HG03565 (cell line): Measurements from ENCODE around the gene SECISBP2.

Experiments
- ATAC-seq: cut with Tn5 transposase; IDR thresholded peaks from one replicate; pipeline ENCODE4 v1.9.1; 2021; ENCODE audit warnings: mild to moderate bottlenecking, moderate library complexity; ENCODE audit not compliant: unreplicated experiment

SECISBP2 gene

GRCh38 chr9:89400403-89401116, 82.3 kb downstream of the SECISBP2 start:
- ATAC-seq, result peak; percentile 73

DNA sequence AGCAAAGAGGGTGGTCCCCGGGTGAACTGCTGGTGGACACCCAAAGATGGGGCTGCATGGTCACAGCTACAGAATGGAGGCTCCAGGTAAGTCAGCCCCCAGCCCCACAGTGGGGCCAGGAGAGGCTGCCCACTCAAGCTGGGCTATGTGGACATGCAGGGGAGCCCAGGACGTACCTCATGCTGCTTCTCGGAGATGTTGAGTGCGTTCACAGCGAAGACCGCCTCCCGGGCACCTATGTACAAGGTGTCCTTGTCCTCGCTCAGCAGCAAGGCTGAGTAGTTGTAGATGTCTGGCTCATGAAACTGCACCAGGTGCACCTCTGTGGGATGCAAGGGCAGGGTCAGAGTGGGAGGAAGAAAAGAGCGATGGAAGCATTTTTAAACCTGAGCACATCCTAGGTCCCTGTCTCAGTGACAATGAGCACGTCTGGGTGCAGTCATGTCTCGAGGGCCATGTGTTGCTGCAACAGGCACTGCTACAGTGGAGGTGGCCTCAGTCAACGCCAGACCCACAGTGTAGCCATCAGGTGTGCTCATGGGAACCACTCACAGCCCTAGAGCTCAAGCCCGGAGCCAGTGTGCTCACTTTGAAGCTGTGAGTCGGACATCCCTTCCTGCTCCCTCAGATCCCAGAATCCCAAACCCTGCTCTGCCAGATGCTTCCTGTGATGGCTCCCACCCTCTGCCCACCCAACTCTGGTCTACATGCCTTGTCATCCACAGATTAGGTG, 84.6 kb downstream of the SECISBP2 start:
- no peak for ATAC-seq

DNA sequence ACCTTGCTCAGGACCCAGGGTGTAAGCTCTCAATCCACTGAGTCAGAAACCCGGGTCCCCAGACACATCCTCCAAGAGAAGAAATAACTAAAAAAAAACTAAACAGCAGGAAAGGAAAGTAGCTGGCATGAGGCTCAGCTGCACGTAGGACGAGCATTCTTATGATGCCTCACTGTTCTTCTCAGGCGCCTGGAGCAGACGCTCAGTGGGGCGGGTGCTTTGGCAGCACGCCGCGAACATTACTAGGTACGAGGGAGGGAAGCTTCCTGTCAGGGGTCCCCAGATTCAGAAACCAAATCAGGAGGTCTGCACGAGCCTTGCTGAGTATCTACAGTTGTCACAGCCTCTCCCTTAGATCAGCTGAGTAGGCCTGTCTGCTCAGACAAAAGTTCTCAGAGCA, 85.8 kb downstream of the SECISBP2 start:
- no peak for ATAC-seq

GRCh38 chr9:89405826-89406225, 87.5 kb downstream of the SECISBP2 start:
- peak; percentile 43 for ATAC-seq

DNA sequence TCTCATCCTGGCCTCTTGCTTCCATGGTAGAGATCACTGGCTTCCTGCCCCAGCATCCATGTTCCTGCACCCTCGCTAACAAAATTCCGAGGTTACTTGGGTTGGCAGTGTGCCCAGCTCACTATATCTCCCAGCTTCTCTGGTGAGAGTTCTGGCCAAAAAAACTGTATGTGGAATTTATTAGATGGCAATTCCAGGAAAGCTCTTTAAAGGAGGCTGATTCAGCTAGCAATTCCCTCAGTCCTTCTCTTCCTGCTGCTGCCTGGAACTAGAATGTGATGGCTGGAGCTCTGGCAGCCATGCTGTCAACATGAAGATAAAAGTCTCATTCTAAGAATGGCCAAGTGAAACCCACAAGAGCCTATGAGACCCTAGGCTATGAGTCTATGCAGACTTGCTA, 88.8 kb downstream of the SECISBP2 start:
- no peak for ATAC-seq

DNA sequence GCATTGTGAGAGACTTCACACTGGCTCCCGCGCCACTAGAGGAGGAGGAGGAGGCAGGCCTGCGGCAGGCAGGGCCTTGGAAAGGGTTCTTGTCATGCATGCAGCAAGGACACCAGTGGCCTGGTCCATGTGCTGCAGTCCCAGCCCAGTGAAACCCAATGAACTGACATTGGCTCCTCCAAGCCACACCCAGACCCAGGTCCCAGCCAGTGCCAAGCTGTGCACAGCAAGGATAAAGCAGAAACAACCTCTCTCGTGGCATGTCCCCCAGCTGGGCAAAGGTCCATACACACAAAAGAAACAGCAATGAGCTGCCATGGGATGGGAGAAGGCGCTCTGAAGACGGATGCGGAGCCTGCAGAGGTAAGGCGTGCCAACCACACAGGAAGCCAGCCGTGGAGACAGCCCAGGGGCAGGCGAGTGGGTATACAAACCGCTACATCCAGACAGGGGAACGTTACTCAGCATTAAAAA, 90.4 kb downstream of the SECISBP2 start:
- no peak for ATAC-seq
